ENCODE results near the gene BCORL1. TPM values are rescaled to one million over a fixed set of nuclear protein-coding genes. Genes with fewer than 3 reads are reported as not detected.

Gene BCORL1
- total RNA-seq, 1 donor from 2014 or later: 1.1 TPM

GRCh38 chrX:130071611-130072344 lies 89.3 kb downstream of the BCORL1 start:
- no peak for FAIRE-seq
- TF ChIP-seq, protein P1, sequence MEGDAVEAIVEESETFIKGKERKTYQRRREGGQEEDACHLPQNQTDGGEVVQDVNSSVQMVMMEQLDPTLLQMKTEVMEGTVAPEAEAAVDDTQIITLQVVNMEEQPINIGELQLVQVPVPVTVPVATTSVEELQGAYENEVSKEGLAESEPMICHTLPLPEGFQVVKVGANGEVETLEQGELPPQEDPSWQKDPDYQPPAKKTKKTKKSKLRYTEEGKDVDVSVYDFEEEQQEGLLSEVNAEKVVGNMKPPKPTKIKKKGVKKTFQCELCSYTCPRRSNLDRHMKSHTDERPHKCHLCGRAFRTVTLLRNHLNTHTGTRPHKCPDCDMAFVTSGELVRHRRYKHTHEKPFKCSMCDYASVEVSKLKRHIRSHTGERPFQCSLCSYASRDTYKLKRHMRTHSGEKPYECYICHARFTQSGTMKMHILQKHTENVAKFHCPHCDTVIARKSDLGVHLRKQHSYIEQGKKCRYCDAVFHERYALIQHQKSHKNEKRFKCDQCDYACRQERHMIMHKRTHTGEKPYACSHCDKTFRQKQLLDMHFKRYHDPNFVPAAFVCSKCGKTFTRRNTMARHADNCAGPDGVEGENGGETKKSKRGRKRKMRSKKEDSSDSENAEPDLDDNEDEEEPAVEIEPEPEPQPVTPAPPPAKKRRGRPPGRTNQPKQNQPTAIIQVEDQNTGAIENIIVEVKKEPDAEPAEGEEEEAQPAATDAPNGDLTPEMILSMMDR (IDR thresholded peaks at IDR 0.05; ENCODE audit: insufficient read depth, low read length, severe bottlenecking): no peak
- peaks cover 14% of the 10 kb centered on the region for H3K36me3 ChIP-seq (ENCODE audit: control insufficient read depth, insufficient read depth, low read length)
- H3K27me3 ChIP-seq (ENCODE audit: control insufficient read depth, insufficient read depth, low read length): no peaks in the 10 kb centered on the region
- no peak overlapping the region for H3K4me3 ChIP-seq (ENCODE audit: low read depth, low read length)
- no peak for DNase-seq (ENCODE audit: low read depth)

DNA sequence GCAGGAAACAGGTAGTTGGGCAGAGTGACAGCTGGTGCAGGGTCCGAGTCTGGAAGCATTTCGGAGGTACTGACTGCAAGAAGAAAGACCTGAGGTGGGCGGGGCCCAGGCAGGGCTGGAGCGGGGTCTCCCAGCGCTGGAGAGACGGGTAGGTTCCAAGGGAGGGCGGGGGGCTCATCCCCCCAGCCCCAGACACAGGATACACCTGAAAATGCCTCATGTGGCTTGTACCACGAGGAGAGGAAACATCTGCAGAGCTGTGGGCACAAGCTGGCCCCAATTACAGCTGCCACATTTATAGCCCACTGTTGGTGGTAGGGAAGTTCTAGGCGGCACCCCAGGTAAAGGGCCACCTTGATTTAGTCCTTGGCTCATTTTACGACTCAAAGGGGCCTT lies 89.9 kb downstream of the BCORL1 start:
- H3K36me3 ChIP-seq (ENCODE audit: control insufficient read depth, insufficient read depth, low read length): peaks cover 10% of the 10 kb centered on the region
- FAIRE-seq: no peak

DNA sequence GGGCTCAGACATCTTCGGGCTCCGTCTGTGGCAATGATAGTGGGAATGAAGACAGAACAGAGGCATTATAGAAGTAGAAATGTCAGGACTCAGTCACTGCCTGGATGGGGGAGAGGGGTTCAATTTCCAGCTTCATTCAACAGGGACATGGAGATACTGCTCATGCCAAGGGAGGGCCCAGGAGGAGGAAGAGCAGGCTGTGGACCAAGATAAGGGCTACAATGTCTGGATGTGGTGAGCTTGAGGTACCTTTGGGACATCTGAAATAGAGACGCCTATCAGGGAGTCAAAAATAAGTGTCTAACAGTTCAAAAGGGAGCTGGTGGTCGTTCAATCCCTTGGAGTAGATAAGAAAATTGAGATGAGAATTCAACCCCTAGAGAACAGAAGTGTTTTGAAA lies 93.3 kb downstream of the BCORL1 start:
- Histone ChIP-seq H3K36me3 (ENCODE audit: control insufficient read depth, insufficient read depth, low read length) (peaks cover 5% of the 10 kb centered on the region), H3K4me3 (ENCODE audit: low read depth, low read length) (no peak overlapping the region), H3K27me3 (ENCODE audit: control insufficient read depth, insufficient read depth, low read length) (no peaks in the 10 kb centered on the region)
- FAIRE-seq (no peak), DNase-seq (ENCODE audit: low read depth) (no peak)
- TF ChIP-seq, protein P1 (IDR thresholded peaks at IDR 0.05; ENCODE audit: insufficient read depth, low read length, severe bottlenecking): no peak

More for the DNA sequence above, 89.9 kb downstream of the BCORL1 start:
- Histone ChIP-seq H3K4me3 (ENCODE audit: low read depth, low read length) (no peak overlapping the region), H3K27me3 (ENCODE audit: control insufficient read depth, insufficient read depth, low read length) (no peaks in the 10 kb centered on the region)
- no peak for DNase-seq (ENCODE audit: low read depth)
- TF ChIP-seq, protein P1 (IDR thresholded peaks at IDR 0.05; ENCODE audit: insufficient read depth, low read length, severe bottlenecking): no peak

GRCh38 chrX:130079824-130080406 lies 97.5 kb downstream of the BCORL1 start:
- Histone ChIP-seq H3K4me3 (ENCODE audit: low read depth, low read length) (no peak overlapping the region), H3K36me3 (ENCODE audit: control insufficient read depth, insufficient read depth, low read length) (peaks cover 2% of the 10 kb centered on the region), H3K27me3 (ENCODE audit: control insufficient read depth, insufficient read depth, low read length) (no peaks in the 10 kb centered on the region)
- TF ChIP-seq, protein P1 (IDR thresholded peaks at IDR 0.05; ENCODE audit: insufficient read depth, low read length, severe bottlenecking): peak; percentile 58
- peak; percentile 55 for DNase-seq (ENCODE audit: low read depth)
- FAIRE-seq: no peak

GRCh38 chrX:130080791-130081367 lies 98.4 kb downstream of the BCORL1 start:
- Histone ChIP-seq H3K36me3 (ENCODE audit: control insufficient read depth, insufficient read depth, low read length) (peaks cover 2% of the 10 kb centered on the region), H3K4me3 (ENCODE audit: low read depth, low read length) (no peak overlapping the region), H3K27me3 (ENCODE audit: control insufficient read depth, insufficient read depth, low read length) (no peaks in the 10 kb centered on the region)
- FAIRE-seq (no peak), DNase-seq (ENCODE audit: low read depth) (no peak)
- TF ChIP-seq, protein P1 (IDR thresholded peaks at IDR 0.05; ENCODE audit: insufficient read depth, low read length, severe bottlenecking): no peak

Measured in bronchial epithelial cell (primary cell).